GM19324 (cell line): ENCODE data around the gene RAB1B.
"Not testable (repeated sequence)": the region's sequence is repeated elsewhere in the genome, so short reads cannot be mapped to it uniquely, and the experiment has no call there.

Experiments
- ATAC-seq: cut with Tn5 transposase; IDR thresholded peaks from one replicate; pipeline ENCODE4 v1.9.1; 2021; ENCODE audit warnings: mild to moderate bottlenecking, moderate library complexity; ENCODE audit not compliant: unreplicated experiment, low FRiP score

Gene RAB1B

DNA sequence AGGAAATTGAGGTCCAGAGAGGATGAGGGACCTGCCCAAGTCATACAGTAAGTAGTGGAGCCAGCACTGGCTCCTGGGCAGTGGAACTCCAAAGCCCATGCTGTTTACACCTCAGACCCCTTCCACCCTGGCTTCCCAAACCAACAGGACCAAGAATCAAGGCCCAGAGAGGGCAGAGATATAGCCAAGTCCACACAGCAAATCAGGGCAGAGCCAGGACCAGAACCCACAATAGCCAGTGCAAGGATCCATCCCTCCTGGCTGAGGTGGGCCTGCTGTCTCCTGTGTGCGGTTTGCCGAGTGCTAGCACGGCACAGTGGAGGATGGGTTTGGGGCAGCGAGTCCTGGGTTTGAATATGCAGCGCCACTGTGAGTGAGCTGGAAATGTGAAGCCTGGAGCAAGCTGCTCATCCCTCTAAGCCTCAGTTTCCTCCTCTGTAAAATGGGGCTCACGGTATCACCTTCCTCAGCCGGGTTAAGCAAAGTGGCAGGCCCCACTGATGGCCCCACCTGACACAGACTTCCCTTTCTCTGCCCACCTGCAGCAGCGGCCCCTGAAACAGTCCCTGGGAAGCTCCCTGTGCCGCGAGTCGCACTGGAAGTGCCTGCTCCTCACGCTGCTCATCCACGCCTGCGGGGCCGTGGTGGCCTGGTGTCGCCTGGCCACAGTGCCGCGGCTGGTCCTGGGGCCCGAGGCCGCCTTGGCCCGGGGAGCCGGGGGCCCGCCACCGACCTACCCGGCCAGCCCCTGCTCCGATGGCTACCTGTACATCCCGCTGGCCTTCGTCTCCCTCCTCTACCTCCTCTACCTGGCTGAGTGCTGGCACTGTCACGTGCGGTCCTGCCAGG is 25.6 kb downstream of the RAB1B start:
- ATAC-seq = no peak

DNA sequence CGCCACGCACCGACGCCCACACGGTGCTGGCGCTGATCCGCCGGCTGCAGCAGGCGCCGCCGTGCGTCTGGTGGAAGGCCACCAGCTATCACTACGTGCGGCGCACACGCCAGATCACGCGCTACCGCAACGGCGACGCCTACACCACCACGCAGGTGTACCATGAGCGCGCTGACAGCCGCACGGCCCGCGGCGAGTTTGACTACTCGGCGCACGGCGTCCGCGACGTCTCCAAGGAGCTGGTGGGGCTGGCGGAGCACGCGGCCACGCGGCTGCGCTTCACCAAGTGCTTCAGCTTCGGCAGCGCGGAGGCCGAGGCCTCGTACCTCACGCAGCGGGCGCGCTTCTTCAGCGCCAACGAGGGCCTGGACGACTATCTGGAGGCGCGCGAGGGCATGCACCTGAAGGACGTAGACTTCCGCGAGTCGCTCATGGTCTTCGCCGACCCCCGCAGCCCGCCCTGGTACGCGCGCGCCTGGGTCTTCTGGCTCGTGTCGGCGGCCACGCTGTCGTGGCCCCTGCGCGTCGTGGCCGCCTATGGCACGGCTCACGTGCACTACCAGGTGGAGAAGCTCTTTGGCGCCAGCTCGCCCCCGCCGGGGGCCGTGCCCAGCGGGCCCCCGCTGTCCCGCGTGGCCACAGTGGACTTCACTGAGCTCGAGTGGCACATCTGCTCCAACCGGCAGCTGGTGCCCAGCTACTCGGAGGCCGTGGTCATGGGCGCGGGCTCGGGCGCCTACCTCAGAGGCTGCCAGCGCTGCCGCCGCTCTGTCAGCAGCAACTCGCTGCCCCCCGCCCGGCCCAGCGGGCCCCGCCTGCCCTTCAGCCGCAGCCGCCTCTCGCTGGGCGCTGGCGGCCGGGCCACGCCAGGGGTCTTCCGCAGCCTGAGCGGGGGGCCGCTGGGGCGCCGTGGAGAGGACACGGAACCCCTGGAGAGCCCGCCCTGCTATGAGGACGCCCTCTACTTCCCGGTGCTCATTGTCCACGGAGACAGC is 26.5 kb downstream of the RAB1B start:
- ATAC-seq = no peak

DNA sequence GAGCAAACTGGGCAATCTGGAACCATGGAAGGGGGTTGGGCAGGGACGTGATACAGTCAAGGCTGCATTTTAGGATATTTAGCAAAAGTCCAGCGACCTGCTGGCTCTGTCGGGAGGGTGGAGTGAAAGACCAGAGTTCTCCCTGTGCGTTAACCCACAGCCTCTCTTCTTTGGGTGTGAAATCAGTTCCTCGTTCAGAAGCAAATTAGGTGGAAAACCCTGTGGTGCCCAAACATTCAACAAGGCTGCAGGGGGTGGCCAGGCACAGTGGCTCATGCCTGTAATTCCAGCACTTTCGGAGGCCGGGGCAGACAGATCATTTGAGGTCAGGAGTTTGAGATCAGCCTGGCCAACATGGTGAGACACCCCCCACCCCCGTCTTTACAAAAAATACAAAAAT is 29.2 kb downstream of the RAB1B start:
- no peak for ATAC-seq

DNA sequence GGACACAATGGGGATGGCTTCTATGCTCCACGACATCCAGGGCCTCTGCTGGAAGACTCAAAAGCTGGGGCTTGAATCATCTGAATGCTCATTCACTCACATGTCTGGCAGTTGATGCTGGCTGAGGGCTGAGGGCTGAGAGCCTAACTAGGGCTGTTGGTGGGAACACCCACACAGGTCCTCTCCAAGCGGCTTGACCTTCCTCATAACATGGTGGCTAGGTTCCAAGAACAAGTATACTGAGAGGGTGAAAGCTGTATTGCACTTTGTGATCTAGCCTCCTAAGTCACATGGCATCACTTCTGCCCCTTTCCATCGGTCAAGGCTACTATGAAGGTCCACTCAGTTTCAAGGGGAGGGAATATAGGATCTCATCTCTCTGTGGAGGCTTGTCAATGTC is 30.7 kb downstream of the RAB1B start:
- ATAC-seq = no peak

DNA sequence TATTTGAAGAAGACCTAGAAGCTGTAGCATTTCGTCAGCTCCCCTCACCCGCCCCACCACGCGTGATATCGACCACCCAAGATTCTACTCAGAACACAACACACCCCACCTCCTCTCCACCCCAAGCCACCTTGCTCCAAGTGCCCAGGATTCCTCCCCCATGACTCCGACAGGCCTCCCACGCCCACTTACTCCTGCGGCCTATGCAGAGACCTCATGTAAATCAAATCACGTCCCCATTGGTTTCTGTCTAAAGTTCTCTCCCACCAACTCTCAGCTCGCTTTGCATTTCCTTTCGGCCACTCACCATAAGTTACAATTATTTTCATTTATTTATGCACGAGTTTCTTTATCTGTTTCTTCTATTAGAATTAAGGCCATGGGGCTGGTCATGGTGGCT is 34.2 kb downstream of the RAB1B start:
- no peak for ATAC-seq

DNA sequence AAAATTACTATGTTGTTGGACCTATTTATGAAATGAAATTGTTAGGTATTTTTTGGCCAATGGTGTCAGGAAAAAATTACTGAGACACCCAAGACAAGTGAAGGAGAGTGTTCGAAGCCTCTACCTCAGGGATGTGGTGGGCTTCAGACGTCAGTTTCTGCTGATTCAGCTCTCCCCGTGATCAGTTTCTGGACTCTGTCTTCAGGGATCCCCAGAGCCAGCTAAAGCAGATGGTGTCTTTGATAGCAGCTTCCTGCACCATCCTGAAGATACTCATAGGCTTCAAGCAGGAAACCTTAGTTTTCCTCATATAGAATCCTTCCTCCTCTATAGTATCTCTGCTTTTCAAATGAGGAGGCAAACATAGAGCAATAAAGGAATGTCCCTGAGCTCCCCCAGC is 41.0 kb downstream of the RAB1B start:
- ATAC-seq = no peak

DNA sequence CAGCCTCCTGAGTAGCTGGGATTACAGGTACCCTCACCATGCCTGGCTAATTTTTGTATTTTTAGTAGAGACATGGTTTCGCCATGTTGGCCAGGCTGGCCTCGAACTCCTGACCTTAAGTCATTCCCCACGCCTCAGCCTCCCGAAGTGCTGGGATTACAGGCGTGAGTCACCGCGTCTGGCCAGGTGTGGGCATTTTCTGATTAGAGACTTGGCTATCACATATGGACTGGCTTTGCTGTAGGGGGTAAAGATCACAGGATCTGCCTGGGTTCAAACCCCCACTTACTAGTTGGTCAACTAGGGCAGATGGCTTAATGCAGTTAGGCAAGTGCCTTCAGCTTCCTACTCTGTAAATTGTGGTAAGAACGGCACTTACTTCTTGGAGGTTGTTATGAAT is 41.9 kb downstream of the RAB1B start:
- ATAC-seq = no peak

DNA sequence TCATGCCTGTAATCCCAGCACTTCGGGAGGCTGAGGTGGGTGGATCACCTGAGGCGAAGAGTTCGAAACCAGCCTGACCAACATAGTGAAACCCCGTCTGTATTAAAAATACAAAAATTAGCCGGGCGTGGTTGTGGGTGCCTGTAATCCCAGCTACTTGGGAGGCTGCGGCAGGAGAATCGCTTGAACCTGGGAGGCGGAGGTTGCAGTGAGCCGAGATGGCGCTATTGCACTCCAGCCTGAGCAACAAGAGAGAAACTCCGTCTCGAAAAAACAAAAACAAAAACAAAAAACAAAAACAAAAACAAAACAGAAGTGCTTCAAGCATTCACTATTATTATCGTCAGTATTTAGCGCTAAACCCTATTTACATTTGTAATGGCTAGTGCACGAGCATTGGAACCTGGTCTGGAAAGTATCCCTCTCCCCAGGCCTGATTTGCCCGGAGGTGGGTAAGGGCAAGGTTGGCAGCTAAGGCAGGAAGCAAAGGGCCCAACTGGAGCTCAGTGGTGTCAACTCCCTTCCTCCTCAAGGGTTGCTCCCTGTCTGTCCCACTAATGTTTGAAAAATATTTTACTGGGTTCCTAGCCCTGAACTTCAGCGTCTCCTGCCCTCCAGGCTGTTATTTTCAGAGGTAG is 42.5 kb downstream of the RAB1B start:
- ATAC-seq = not testable (repeated sequence)

DNA sequence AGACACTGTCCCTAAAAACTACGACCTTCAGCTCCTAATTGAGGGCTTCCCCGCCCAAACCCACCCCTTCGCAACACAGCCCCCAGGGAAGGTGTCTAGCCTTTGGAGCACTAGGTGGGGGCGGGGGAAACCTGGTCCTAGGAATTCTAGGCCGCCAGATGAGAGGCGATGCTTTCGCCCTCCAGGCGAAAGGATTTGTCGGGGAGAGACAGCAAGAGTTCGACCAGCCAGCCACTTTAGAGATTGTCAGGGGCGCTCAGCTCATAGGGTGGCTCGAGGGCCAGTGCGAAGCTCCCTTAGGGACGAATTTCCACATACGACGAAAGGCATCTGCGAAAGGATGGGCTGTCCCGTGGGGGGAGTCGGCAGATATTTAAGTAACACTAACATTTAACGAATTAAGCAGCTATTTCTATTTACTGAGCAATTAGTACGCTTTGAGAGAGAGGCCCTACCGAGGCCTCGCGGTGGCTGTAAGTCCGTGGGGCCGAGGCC is 43.1 kb downstream of the RAB1B start:
- no peak for ATAC-seq

DNA sequence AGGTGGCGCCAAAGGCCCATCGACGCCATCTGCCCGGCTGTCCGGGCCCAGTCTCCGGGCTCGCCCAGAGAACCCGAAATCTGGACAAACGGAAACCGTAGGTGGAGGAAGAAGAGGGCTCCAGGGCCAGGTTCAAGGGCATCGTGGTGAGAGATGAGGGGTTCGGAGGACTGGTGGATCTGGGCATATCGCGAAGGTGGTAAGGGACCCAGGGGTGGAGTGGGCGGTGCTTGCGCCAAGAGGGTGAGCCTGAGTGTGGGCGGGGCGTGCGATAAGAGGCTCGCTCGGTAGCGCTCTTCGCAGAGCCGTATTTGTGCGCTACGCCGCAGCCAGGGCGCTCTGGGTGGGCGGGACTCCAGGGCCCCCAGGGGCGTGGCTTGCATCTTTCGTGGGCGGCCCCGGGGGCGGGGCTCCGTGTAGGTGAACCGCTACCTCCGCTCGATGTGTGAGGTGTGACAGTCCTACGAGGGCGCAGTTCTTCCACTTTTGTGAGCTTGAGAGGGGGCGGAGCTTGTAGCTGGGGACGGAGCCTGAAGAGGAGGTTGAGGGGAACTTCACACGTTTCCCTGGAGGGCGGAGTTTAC is 43.6 kb downstream of the RAB1B start:
- peak; percentile 69 for ATAC-seq

DNA sequence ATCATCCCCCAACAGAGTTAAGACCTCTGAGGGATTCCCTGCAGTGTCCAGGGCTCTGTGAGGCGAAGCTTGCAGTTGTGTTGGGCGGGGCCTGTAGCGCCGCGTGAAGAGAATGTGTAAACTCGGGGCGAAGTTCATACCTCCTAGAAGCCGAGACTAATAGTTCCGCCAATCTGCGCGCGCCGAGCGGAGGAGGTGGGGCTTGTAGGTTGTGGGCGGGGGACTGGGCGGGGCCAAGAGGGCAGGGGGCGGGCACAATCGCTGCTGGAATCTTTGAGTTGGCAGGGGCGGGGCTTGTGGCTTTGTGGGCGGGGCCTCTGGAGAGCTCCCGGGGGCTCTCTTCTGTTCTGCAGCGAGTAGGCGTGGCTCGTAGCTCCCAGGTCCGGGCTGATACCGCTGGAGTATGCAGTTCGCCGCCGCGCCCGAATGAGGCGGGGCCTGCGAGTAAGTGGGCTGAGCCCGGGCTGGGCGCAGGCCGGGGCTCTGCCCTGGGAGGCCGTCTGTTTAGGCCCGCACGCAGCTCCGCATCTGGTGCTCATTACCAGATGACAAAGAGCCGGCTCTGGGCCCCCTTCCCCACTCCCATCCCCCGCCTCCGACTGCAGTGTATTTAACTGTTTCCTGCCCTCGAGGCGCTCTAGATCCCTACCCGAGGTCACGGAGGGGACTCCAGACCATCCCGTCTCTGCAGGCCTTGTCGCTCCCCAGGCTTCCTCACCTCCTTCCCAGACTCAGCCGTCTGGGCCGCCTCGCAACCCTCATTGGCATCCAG is 44.3 kb downstream of the RAB1B start:
- ATAC-seq = peak; percentile 43

DNA sequence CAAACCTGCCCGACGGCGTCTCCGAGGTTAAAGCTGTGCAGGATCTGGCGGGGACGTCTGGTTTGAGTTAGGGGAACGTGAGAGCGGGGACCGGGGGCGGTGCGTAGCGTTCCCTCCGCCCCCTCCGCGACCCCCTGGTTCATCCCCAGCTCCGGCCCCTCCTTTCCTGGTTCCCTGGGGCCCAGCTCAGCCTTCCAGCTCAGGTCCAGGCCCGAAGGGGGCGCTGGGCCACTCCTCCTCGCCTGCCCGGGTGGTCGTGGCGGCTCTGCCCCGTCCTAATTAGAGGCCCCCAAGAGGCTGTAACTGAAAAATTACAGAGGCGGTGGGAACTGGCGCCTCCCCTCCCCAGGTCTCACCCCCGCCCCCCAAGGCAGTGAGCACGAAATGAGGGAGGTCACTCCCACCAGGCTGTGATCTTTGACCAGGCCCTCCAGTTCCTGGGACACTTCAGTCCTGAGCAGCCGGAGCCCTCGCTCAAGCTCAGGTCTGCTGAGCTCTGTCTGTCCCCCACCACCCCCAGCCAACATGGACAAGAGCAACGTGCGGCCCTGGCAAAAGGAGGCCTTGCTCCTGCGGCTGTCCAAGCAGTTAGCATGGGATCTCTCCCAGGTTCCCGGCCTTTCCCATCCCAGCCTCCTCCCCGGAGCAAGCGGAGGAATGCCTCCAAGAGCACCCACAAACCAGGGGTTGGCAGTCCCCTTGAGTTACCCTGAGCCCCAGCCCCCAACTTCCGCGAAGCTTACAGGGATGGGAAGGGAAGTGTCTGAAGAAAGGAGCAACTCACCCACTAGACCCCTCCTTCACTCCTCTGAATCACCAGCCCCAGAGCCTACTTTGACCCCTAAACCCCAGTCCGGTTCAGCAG is 45.1 kb downstream of the RAB1B start:
- no peak for ATAC-seq

DNA sequence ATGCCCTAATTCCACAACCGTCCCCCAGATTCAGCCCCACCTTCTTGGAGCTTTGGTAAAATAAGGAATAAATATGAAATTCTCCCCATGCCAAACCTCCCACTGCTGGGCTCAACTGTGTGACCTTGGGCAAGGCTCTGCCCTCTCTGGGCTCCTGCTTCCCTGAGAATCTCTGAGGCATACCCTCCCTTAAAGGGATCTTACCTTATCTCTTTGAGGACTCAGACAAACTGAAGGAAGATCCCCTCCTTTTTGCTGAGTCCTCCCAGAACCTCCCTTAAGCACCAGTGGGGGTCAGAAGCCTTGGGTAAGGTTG is 45.7 kb downstream of the RAB1B start:
- ATAC-seq = no peak

DNA sequence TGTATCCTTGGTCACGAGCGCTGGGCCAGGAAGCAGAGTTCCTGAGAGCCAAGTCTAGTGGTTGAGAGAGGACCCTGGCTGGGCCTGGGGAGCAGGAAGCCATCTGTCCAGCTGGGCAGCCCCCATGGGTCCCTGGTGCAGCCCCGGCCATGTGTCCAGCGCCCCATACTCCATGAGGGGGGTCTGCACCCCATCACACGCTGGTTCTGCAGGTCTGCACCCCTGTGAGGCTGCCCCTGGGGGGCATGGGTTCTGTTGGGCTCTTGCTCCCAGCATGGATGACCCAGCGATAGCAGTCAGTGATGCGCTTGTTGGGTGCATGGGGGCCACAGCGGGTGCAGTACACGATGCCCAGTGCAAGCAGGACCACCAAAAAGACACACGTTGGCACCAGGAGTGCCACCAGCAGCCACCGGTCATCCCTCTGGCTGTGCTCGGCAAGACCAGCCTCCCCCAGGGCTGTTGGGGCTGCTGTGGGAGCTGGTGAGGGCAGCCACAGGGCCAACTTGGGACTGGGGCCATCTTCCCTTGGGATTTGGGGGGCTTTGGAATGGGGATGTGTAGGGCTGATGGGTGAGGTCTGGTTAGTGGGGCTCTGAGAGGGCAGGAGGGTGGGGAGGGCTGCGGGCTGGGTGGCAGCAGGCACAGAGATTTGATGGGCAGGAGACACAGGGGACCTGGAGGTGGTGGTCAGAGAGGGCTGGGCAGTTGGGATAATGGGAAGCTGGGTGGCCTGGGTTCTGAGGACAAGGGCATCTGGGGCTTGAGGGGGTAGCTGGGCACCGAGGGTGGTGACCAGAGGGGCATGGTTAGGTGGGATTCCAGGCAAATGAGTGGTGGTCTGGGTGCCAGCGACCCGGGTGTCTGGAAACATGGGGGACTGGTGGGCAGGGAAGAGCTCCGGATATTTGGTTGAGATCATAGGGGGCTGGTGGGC is 46.4 kb downstream of the RAB1B start:
- ATAC-seq = no peak

DNA sequence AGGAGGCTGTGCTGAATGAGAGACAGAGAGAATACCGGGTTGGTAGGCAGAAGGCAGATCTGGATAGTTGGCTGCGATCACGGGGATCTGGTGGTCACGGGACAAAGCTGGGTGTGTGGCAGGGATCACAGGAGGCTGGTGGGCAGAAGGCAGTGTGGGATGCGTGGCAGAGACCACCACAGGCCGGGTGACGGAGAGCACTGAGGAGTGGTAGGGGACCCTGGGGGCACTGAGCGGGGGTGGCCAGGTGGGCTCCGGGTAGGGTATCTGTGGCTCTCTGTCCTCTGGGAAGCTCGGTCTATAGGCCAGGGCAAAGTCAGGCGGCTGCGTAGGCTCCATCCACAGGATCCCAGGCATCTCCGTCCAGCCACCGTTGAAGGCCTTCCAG is 47.1 kb downstream of the RAB1B start:
- no peak for ATAC-seq

DNA sequence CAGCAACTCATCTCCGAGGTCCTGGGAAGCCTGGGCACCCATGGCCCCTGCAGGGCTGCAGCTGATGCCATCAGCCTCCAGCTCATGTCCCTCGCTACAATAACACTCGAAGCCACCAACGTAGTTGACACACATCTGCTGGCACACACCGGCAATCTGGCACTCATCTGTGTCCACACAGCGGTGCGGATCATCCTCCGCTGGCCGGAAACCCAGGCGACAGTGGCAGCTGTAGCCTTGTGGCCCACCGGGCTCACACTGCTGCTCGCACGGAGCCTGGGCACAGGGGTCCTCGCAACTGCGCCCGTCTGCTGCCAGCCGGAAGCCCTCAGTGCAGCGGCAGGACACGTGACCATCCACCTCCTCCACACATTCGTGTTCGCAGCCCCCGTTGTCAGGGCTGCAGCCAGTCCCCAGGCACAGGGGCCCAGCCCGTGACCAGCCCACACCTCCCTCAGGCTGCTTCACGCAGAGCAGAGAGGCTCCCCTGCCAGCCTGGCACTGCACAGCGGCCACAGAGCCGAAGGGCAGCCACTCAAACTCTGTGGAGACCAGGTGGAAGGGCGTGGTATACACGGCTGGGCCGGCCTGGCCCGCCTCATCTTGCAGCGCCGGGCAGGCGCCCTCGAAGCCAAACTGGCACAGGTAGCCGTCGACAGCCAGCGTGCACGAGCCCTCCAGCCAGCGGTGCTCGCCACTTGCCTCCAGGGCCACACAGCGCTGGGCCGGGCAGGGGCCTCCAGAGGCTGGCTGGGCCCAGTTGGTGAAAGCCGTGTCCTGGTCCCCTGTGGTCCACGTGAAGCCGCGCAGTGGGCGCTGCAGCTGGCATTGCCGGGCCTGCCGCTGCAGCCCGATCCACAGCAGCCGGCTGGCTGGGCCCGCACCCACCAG is 47.7 kb downstream of the RAB1B start:
- ATAC-seq = no peak

DNA sequence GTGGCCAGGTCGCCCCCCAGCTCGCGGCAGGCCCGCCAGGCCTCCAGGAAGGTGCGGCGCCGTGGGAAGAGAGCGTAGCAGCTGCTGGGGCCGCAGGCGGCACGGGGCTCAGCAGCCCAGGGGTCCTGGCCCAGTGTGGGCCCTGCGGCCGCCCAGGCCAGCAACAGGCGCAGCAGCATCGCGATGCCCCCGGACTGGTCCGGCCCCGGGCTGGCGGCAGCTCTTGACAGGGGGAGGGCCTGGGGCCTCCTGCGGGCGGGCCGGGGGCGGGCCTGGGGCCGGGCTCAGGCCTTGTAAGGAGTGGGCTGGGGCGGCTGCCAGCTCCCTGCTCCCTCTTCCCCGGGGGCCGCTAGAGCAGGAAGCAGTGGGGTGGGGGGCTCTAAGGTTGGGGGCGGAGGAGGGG is 48.4 kb downstream of the RAB1B start, which contains the start of gene CD248:
CD248 (minus strand) TSS at position 196 of the 403 bp plus-strand sequence; CDS start at position 179, 17 bp downstream.
- ATAC-seq = no peak
